GM18951 (cell line): Measurements from ENCODE around the gene PEAR1.
"Not testable (repeated sequence)": the region's sequence is repeated elsewhere in the genome, so short reads cannot be mapped to it uniquely, and the experiment has no call there.

ENCODE experiments used
- POLR2A ChIP-seq: IDR thresholded peaks from 4 replicates; pipeline ENCODE4 v1.6.1; 2011; ENCODE audit warnings: mild to moderate bottlenecking; ENCODE audit not compliant: insufficient read length, insufficient read depth; ENCODE audit errors: extremely low read depth
- in situ Hi-C: fragments of 300-500 bp; cut with MboI; formaldehyde crosslinking; loops from one replicate; pipeline ENCODE4 v1.12.0; 2022; ENCODE audit warnings: low sequenced_read_pairs, mixed read lengths, inconsistent platforms; ENCODE audit not compliant: unreplicated experiment

The PEAR1 gene

DNA sequence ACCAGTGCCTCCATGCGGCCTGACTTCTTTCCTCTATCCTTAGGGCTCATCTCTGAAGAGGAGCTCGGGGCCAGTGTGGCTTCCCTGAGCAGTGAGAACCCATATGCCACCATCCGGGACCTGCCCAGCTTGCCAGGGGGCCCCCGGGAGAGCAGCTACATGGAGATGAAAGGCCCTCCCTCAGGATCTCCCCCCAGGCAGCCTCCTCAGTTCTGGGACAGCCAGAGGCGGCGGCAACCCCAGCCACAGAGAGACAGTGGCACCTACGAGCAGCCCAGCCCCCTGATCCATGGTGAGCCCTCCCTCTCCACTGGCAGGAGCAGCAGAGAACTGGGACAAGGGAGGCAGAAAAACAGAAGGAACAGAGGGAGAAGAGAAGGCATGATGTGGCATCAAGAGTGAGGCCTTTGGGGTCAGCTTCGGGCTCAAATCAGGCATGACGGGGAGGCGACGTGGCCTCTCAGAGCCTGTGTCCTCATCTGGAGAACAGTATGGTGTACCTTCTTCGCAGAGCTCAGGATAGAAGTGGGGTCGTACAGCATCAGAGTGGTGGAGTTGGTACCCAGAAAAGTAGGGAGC, 20.4 kb downstream of the PEAR1 start:
- no peak for TF ChIP-seq POLR2A
- in situ Hi-C loops = no loop called here

- TF ChIP-seq POLR2A = no peak
- in situ Hi-C loops = no loop called here
These were observed 20.9 kb downstream of the PEAR1 start for GRCh38 chr1:156914440-156914856.

DNA sequence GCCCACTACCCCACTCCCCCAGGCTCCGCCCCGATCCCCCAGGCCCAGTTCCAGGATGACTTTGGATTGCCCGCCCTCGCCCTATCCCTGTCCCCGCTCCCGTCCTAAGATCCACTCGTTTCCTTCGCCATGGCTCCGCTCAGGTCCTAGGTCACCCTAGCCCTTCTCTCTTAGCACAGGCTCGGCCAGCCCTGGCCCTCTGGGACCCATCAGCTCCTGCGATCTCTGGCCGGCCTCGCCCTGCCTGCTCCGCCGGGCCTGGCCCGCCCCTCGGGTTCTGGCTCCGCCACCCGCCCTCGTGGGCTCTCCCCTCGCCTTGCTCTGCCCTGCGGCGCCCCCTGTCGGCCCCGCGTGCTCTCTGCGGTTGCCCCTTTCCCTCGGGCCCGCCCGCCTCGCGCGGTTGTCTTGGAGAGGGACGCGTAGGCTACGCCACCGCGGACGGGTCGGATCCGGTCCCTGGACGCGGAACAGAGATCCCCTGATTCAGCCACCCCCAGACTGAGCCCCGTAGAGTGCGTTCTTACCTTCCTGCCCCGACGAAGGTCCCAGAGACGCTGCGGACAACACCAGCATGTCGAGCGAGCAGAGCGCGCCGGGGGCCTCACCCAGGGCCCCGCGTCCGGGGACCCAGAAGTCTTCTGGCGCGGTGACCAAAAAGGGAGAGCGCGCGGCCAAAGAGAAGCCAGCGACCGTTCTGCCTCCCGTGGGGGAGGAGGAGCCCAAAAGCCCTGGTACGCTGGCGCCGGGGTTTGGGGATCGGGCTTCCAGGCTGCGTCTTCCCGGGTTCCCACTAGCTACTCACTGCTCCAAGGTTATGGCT, 26.9 kb downstream of the PEAR1 start, which contains the start of gene LRRC71:
Gene LRRC71 (plus strand): TSS at position 400 of the 820 bp plus-strand sequence. CDS start 172 bp downstream, at position 572.
- in situ Hi-C loops = no loop called here
- TF ChIP-seq POLR2A = no peak

DNA sequence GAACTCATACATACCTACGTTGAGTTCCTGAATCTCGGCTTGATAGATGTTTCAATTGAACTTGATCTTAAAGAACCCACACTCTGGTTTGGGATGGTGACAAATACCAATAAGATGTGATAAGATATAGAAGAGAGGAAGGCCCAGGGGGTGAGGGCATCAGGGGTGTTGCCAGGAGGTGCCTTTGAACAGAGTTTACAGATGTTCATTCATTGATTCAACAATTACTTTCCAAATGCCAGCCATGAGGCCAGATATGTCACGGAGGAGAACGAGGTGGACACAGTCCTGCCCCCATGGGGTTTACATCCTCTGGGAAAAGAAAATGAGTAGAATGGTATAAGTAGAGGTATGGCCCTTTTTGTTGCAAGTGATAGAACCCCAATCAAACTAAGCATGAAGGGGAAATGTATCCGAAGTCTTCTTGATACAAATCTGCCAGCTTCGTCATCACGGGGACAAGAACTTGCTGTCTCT, 27.6 kb downstream of the PEAR1 start:
- no peak for TF ChIP-seq POLR2A
- in situ Hi-C loops = no loop called here

- in situ Hi-C loops = no loop called here
These were observed 29.6 kb downstream of the PEAR1 start for GRCh38 chr1:156922986-156923669.

GRCh38 chr1:156923670-156924477, 30.4 kb downstream of the PEAR1 start:
- in situ Hi-C loops = no loop called here
- TF ChIP-seq POLR2A = no peak

More at GRCh38 chr1:156922986-156923669, 29.6 kb downstream of the PEAR1 start:
- TF ChIP-seq POLR2A = no peak

GRCh38 chr1:156924478-156925153, 31.1 kb downstream of the PEAR1 start:
- no peak for TF ChIP-seq POLR2A
- in situ Hi-C loops = no loop called here

GRCh38 chr1:156925154-156926010, 31.9 kb downstream of the PEAR1 start:
- in situ Hi-C loops = no loop called here

DNA sequence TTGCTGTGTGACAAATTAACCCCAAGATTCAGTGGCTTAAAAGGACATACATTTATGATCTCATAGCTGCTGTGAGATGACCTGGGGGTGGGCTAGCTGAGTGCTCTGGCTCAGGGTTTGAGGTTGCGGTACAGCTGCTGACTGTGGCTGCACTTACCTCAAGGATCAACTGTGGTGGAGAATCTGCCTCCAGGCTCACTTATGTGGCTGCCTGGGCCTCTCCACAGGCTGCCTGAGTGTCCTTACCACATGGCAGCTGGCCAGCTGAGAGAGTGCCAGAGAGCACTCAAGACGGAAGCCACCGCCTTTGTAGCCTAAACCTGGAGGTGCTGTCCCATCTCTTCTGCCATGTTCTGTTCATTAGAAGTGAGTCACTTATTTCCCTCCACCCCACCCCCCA, 32.7 kb downstream of the PEAR1 start:
- TF ChIP-seq POLR2A = no peak
- in situ Hi-C loops = no loop called here

More at GRCh38 chr1:156925154-156926010, 31.9 kb downstream of the PEAR1 start:
- no peak for TF ChIP-seq POLR2A

- in situ Hi-C loops = not testable (repeated sequence)
These were observed 33.2 kb downstream of the PEAR1 start for GRCh38 chr1:156926695-156927094.

DNA sequence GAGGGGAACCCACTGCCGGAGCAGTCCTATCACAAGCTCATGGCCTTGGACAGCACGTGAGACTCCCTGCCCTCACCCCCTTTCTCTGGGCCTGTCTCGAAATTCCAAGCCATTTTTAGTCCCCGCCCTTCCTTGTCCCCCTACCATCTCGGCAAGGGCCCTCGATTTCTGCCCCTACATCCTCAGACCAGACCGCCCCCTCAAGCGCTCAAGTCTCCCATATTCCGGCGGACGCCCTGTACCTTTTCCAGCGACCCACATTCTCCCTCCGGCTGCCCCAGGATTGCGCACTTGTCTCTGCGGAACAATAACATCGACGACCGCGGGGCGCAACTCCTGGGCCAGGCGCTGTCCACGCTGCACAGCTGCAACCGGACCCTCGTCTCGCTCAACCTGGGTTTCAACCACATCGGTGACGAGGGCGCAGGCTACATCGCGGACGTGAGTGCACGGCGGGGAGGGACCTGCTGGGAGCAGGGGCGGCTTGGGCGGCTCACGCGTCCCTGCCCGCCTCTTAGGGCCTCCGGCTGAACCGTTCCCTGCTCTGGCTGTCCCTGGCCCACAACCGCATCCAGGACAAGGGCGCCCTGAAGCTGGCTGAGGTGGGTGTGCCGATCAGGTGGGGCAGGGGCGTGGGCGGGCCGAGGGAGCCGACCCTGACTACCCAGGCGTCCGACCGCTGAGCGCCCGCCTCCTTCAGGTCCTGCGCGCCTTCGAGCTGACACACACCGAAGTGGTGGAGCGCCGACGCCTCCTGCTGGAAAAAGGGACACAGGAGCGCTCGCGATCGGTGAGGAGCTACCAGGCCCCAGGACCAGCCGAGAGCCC, 33.9 kb downstream of the PEAR1 start:
- in situ Hi-C loops = no loop called here
- no peak for TF ChIP-seq POLR2A
